B cell (primary cell): ENCODE data around the gene OAT. TPM values are rescaled to one million over a fixed set of nuclear protein-coding genes. Genes with fewer than 3 reads are reported as not detected.

Experiments
- ATAC-seq: fragments of 200-7000 bp; cut with Tn5 transposase; one replicate; pipeline ENCODE4 v1.10.0; 2021; ENCODE audit warnings: low read depth, mild to moderate bottlenecking, moderate number of reproducible peaks, moderate library complexity
- CTCF ChIA-PET: fragments of 350-600 bp; sonication (Branson Sonifier 250); formaldehyde crosslinking; loops from one replicate; lab custom pipeline; 2021; ENCODE audit warnings: antibody characterized with exemption, inconsistent platforms; lab: Charles Lee
- POLR2A ChIA-PET: fragments of 350-600 bp; sonication (Branson Sonifier 250); formaldehyde crosslinking; loops from one replicate; lab custom pipeline; 2021; ENCODE audit warnings: antibody characterized with exemption; lab: Charles Lee
- DNase-seq: peaks from one replicate; pipeline ENCODE4 v3.0.0; 2013
- H2AFZ ChIP-seq: 2 replicates; pipeline ENCODE4 v1.6.1; 2012; ENCODE audit warnings: mild to moderate bottlenecking, low read depth, low read length; ENCODE audit not compliant: insufficient read depth, poor library complexity, severe bottlenecking
- H3K27ac ChIP-seq, 2 donors: 1 replicate in 1 of 2; 2 replicates in 1 of 2; pipeline ENCODE4 v1.5.1; 2012 to 2013; ENCODE audit warnings: low read length in 2 of 2, mild to moderate bottlenecking in 2 of 2, moderate library complexity in 1 of 2
- H3K27me3 ChIP-seq, 4 experiments: fragments of 200-600 bp in 1 of 4; sonication (generic) in 1 of 4; replicated peaks in 1 of 4; 1 replicate in 2 of 4; 2 replicates in 2 of 4; pipeline versions ENCODE4 v1.6.1 to v1.7.0; 2013 to 2016; ENCODE audit warnings: low read length in 3 of 4, mild to moderate bottlenecking in 2 of 4, mixed read lengths in 1 of 4, moderate library complexity in 1 of 4; ENCODE audit not compliant: insufficient read depth in 4 of 4, control insufficient read depth in 3 of 4; ENCODE audit errors: control extremely low read depth in 1 of 4
- H3K36me3 ChIP-seq, 2 experiments: replicated peaks in 1 of 2; 1 replicate in 1 of 2; 2 replicates in 1 of 2; pipeline versions ENCODE4 v1.6.1 to v1.7.1; 2013; ENCODE audit warnings: low read length in 1 of 2; ENCODE audit not compliant: insufficient read depth in 2 of 2, control insufficient read depth in 1 of 2; ENCODE audit errors: control extremely low read depth in 1 of 2, extremely low read depth in 1 of 2
- H3K4me1 ChIP-seq, 2 donors: fragments of 200-600 bp in 1 of 2; sonication (generic) in 1 of 2; 1 replicate in 1 of 2; 2 replicates in 1 of 2; pipeline versions ENCODE4 v1.5.1 to v1.6.1; 2013 to 2017; ENCODE audit warnings: low read length in 2 of 2; ENCODE audit not compliant: control insufficient read depth in 2 of 2, insufficient read depth in 2 of 2
- H3K4me2 ChIP-seq: replicated peaks from 2 replicates; pipeline ENCODE3; 2012; ENCODE audit warnings: mild to moderate bottlenecking, low read depth, low read length; ENCODE audit not compliant: poor library complexity, severe bottlenecking
- H3K4me3 ChIP-seq, 5 experiments: fragments of 200-600 bp in 1 of 5; sonication (generic) in 1 of 5; 1 replicate in 3 of 5; 2 replicates in 2 of 5; pipeline versions ENCODE4 v1.5.1 to v1.7.0; 2011 to 2016; ENCODE audit warnings: low read length in 4 of 5, mild to moderate bottlenecking in 4 of 5, low read depth in 2 of 5, control low read depth in 1 of 5, moderate library complexity in 1 of 5; ENCODE audit not compliant: insufficient read depth in 1 of 5; ENCODE audit errors: control extremely low read depth in 1 of 5, extremely low read depth in 1 of 5
- H3K79me2 ChIP-seq: fragments of 200-600 bp; sonication (generic); one replicate; pipeline ENCODE4 v1.6.0; 2016; ENCODE audit warnings: low read length; ENCODE audit not compliant: control insufficient read depth, insufficient read depth
- H3K9ac ChIP-seq: fragments of 200-600 bp; sonication (generic); 2 replicates; pipeline ENCODE4 v1.6.1; 2017; ENCODE audit warnings: mild to moderate bottlenecking, low read length, moderate library complexity
- H3K9me3 ChIP-seq, 3 donors: one replicate each; pipeline versions ENCODE4 v1.6.1 to v1.7.1; 2013; ENCODE audit warnings: low read length in 2 of 3; ENCODE audit not compliant: control insufficient read depth in 2 of 3, insufficient read depth in 1 of 3; ENCODE audit errors: control extremely low read depth in 1 of 3
- H4K20me1 ChIP-seq: 2 replicates; pipeline ENCODE4 v1.6.0; 2012; ENCODE audit warnings: mild to moderate bottlenecking, low read length; ENCODE audit not compliant: insufficient read depth, control insufficient read depth, poor library complexity, severe bottlenecking
- H3K27ac Mint-ChIP-seq: one replicate; pipeline ENCODE4 v1.8.0; 2021; ENCODE audit warnings: mixed read lengths
- H3K27me3 Mint-ChIP-seq: one replicate; pipeline ENCODE4 v1.8.0; 2021; ENCODE audit warnings: mixed read lengths
- H3K4me1 Mint-ChIP-seq: one replicate; pipeline ENCODE4 v1.8.0; 2021; ENCODE audit warnings: mixed read lengths
- H3K4me3 Mint-ChIP-seq: one replicate; pipeline ENCODE4 v1.8.0; 2021; ENCODE audit warnings: mixed read lengths
- H3K9me3 Mint-ChIP-seq: one replicate; pipeline ENCODE4 v1.8.0; 2022; ENCODE audit warnings: mixed read lengths; ENCODE audit not compliant: insufficient read depth
- EZH2 ChIP-seq: IDR thresholded peaks from 2 replicates; pipeline ENCODE4 v1.6.1; 2012; ENCODE audit warnings: borderline replicate concordance, low read depth, mild to moderate bottlenecking, moderate library complexity, low read length; ENCODE audit not compliant: insufficient read depth, poor library complexity, severe bottlenecking
- WGBS: methylation state at CpG from one replicate; pipeline ENCODE4 v1.1.5; 2013; ENCODE audit warnings: missing lambda C conversion rate; ENCODE audit not compliant: insufficient coverage; 5-methylcytosine and 5-hydroxymethylcytosine counted together
- intact Hi-C: fragments of 100-400 bp; cut with micrococcal nuclease; formaldehyde crosslinking; loops from one replicate; pipeline ENCODE4 v1.10.0; 2022
- polyA plus RNA-seq: library from polyadenylated mRNA; depleted of rRNA; stranded (reverse); fragments of >200 nt; gene quantifications from 2 replicates; pipeline ENCODE4 v1.2.3, GENCODE V29; 2012
- total RNA-seq, 2 donors: library from RNA; stranded (reverse); fragments of 120-200 nt in 1 of 2; gene quantifications; 1 replicate in 1 of 2; 2 replicates in 1 of 2; pipeline versions ENCODE4 v1.2.3 to v1.2.4, GENCODE V29; 2013 to 2022
- TF ChIP-seq, protein P1 (sequence below): fragments of 200-600 bp; IDR thresholded peaks from one replicate; pipeline ENCODE4 v1.8.0; 2022; ENCODE audit warnings: antibody characterized with exemption, mild to moderate bottlenecking

OAT gene
- total and polyA plus RNA-seq, 2 donors (not counting 1 experiment from before 2014, with no cell fraction given) = 13.9 to 20.1 TPM

DNA sequence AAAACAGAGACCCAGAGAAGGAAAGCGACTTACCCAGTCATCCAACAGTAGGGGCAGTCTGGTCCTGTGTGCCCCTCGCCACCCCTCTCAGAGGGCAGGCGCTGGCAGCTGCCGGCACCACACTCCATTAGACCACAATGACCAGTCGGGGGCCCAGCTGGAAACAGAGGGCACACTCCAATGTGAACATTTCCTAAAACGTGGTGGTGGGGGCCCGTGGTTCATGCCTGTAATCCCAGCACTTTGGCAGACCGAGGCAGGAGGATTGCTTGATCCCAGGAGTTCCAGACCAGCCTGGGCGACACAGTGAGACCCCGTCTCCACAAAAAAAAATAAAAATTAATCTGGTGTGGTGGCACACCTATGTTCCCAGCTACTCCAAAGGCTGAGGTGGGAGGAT lies 912 bp upstream of the OAT start:
- no peak for DNase-seq
- Histone ChIP-seq H2AFZ (peak overlapping the region; percentile 87), H3K27ac (no peak overlapping the region), H3K4me1 (peaks cover 10 to 13% of the 10 kb centered on the region in 2 donors), H3K9me3 (no peaks in the 10 kb centered on the region), H3K4me3 (peak overlapping the region in 3 of 5 experiments; percentile 52 to 83 (median 64)), H3K36me3 (no peaks in the 10 kb centered on the region), H3K9ac (peak overlapping the region; percentile 70), H4K20me1 (no peaks in the 10 kb centered on the region), H3K27me3 (peaks cover 0 to 28% (median 5%) of the 10 kb centered on the region in 4 experiments), H3K79me2 (peaks cover 14% of the 10 kb centered on the region), H3K4me2 (peak overlapping the region; percentile 90)
- intact Hi-C loops = loop anchor here (1.0 to 10.0 kb wide), 5 partner anchors 43 to 497 kb away; partner anchors contain the start of gene FAM53B
- H3K4me1 Mint-ChIP-seq = peaks cover 16% of the 10 kb centered on the region
- no peaks in the 10 kb centered on the region for H3K9me3 Mint-ChIP-seq
- ATAC-seq = no peak
- ChIA-PET CTCF (interaction anchor here (1.0 to 3.0 kb wide), 2 partner anchors 16 to 424 kb away, joined by 3 to 7 read pairs; no protein-coding TSS in a partner anchor), POLR2A (interaction anchor here (1.0 kb wide), 1 partner anchor 15 kb away, joined by 3 read pairs; no protein-coding TSS in a partner anchor)
- H3K27ac Mint-ChIP-seq = peak overlapping the region; percentile 66
- TF ChIP-seq EZH2 = no peak
- TF ChIP-seq, protein P1, sequence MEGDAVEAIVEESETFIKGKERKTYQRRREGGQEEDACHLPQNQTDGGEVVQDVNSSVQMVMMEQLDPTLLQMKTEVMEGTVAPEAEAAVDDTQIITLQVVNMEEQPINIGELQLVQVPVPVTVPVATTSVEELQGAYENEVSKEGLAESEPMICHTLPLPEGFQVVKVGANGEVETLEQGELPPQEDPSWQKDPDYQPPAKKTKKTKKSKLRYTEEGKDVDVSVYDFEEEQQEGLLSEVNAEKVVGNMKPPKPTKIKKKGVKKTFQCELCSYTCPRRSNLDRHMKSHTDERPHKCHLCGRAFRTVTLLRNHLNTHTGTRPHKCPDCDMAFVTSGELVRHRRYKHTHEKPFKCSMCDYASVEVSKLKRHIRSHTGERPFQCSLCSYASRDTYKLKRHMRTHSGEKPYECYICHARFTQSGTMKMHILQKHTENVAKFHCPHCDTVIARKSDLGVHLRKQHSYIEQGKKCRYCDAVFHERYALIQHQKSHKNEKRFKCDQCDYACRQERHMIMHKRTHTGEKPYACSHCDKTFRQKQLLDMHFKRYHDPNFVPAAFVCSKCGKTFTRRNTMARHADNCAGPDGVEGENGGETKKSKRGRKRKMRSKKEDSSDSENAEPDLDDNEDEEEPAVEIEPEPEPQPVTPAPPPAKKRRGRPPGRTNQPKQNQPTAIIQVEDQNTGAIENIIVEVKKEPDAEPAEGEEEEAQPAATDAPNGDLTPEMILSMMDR = no peak
- H3K4me3 Mint-ChIP-seq = peak overlapping the region; percentile 85
- H3K27me3 Mint-ChIP-seq = peaks cover 22% of the 10 kb centered on the region
- WGBS = 95% methylated on average over 9 of the region's 10 CpGs
